ENCODE results near the gene RMI2. TPM values are rescaled to one million over a fixed set of nuclear protein-coding genes. Genes with fewer than 3 reads are reported as not detected.
"Not testable (repeated sequence)": the region's sequence is repeated elsewhere in the genome, so short reads cannot be mapped to it uniquely, and the experiment has no call there.

RMI2 gene
- total RNA-seq, 1 donor from 2014 or later: 5.6 TPM

DNA sequence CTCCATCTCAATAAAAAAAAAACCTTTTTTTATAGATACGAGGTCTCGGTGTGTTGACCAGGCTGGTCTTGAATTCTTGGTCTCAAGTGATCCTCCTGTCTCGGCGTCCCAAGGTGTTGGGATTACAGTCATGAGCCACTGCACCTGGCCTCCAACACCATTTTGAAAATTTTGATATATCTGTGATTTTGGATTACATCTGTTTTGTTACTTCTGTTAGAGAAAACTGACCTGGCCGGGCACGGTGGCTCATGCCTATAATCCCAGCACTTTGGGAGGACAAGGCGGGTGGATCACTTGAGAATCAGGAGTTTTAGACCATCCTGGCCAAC is 18.6 kb downstream of the RMI2 start:
- Histone ChIP-seq H3K4me3 (ENCODE audit: low read depth, low read length) (no peak overlapping the region), H3K36me3 (ENCODE audit: control insufficient read depth, insufficient read depth, low read length) (no peaks in the 10 kb centered on the region), H3K27me3 (ENCODE audit: control insufficient read depth, insufficient read depth, low read length) (no peaks in the 10 kb centered on the region)
- DNase-seq (ENCODE audit: low read depth): no peak
- TF ChIP-seq CTCF (IDR thresholded peaks at IDR 0.05; ENCODE audit: insufficient read depth, low read length, poor library complexity, severe bottlenecking): no peak

GRCh38 chr16:11367483-11367906 is 22.2 kb downstream of the RMI2 start:
- Histone ChIP-seq H3K4me3 (ENCODE audit: low read depth, low read length) (no peak overlapping the region), H3K36me3 (ENCODE audit: control insufficient read depth, insufficient read depth, low read length) (no peaks in the 10 kb centered on the region), H3K27me3 (ENCODE audit: control insufficient read depth, insufficient read depth, low read length) (no peaks in the 10 kb centered on the region)
- DNase-seq (ENCODE audit: low read depth): no peak
- no peak for TF ChIP-seq CTCF (IDR thresholded peaks at IDR 0.05; ENCODE audit: insufficient read depth, low read length, poor library complexity, severe bottlenecking)

DNA sequence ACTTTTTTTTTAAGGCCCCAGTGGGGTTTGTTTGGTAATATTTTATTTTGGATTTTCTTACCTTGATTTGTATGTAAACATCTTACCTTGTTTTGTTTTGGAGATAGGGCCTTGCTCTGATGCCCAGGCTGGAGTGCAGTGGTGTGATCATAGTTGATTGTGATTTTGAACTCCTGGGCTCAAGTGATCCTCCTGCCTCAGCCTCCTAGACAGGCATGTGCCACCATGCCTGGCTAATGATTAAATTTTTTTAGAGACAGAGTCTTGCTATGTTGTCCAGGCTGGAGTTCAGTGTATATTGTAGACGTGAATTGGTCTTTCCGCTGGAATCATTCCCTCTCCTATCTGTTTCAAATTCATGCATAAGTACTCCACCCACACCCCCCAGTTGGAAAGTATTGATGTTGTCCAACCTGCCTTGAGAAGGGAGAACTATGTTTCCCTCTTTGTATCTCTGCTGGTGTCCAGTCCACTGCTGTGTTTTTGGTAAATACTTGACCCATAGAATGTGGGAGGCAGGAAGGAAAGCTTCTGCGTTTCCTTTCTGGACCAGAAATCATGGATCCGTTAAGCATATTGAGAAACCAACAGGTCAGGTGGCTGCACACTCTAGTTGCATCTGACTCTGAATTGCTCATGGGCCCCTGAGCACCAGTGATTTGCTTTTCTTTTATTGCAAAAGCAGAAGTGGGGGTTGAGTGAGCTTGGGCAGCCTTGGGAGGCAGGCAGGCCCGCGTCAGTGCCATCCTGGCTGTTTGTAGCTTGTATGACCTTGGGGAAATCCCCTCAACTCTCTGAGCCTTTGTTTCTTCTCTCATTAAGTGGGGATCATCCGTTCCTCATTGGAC is 25.0 kb downstream of the RMI2 start:
- Histone ChIP-seq H3K4me3 (ENCODE audit: low read depth, low read length) (no peak overlapping the region), H3K27me3 (ENCODE audit: control insufficient read depth, insufficient read depth, low read length) (no peaks in the 10 kb centered on the region), H3K36me3 (ENCODE audit: control insufficient read depth, insufficient read depth, low read length) (no peaks in the 10 kb centered on the region)
- no peak for TF ChIP-seq CTCF (IDR thresholded peaks at IDR 0.05; ENCODE audit: insufficient read depth, low read length, poor library complexity, severe bottlenecking)
- peak; percentile 72 for DNase-seq (ENCODE audit: low read depth)

DNA sequence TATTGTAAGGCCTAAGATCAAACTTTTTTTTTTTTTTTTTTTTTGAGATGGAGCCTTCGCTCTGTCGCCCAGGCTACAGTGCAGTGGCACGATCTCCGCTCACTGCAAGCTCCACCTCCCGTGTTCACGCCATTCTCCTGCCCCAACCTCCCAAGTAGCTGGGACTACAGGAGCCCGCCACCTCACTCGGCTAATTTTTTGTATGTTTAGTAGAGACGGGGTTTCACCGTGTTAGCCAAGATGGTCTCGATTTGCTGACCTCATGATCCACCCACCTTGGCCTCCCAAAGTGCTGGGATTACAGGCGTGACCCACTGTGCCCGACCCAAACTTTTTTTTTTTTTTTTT is 25.6 kb downstream of the RMI2 start:
- not testable (repeated sequence) for DNase-seq (ENCODE audit: low read depth); H3K36me3 ChIP-seq (ENCODE audit: control insufficient read depth, insufficient read depth, low read length); H3K4me3 ChIP-seq (ENCODE audit: low read depth, low read length); H3K27me3 ChIP-seq (ENCODE audit: control insufficient read depth, insufficient read depth, low read length)

DNA sequence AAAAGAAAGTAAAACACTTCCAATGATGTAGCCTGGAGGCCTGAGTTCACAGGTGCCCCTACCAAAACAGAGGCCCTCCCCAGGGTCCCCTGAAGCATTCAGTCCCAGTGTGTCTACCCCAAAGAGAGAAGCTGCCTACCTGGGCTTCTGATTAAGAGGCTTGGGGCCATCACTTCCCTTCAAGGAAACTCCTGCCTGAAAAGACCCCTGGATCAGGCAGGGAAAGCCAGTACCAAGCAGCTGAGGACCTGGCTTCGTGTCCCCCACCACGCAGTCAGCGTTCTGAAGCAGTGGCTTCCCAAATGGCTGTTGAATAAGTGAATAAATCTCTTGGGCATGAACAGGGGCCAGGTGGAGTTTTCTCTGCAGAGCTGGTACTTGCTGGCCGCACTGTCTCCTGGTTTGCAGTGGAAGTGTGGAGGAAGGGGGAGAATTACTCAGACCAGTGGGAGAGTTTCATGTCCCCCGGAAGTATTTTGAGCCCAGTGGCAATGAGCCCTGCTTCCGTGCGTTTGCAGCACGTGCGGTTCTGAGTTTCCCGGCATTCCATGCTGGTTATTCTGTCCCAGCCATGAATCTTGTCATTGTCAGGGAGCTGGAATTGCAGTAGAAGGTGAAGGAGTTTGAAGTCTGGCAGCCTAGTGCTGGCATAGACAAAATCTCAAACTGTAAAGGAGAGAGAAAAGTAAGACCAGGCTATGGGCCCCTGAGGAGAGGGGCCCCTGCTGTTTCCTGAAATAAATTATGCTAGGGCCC is 27.0 kb downstream of the RMI2 start:
- Histone ChIP-seq H3K4me3 (ENCODE audit: low read depth, low read length) (no peak overlapping the region), H3K36me3 (ENCODE audit: control insufficient read depth, insufficient read depth, low read length) (no peaks in the 10 kb centered on the region), H3K27me3 (ENCODE audit: control insufficient read depth, insufficient read depth, low read length) (no peaks in the 10 kb centered on the region)
- no peak for DNase-seq (ENCODE audit: low read depth)
- TF ChIP-seq CTCF (IDR thresholded peaks at IDR 0.05; ENCODE audit: insufficient read depth, low read length, poor library complexity, severe bottlenecking): no peak

DNA sequence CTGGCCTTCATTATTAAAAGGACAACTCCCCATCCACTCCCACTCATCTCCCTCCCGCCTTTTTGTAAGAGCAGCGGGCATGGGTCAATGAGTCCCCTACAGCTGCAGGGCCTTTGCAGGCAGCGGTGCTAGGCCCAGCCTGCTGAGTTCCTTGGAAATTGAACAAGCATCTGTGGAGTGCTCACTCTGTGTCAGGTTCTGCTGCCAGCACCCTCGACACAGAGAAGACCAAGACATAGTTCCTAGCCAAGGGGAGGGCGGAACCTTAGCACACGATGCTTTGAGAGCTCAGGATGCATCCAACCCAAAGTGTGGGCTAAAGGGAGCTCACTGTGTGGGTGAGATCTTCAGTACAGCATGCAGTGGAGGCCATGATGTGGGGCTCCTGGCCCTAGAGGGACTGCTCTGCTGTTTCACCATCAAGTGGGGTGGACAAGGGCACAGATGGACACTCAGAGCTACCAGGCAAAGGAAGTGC is 27.6 kb downstream of the RMI2 start:
- Histone ChIP-seq H3K36me3 (ENCODE audit: control insufficient read depth, insufficient read depth, low read length) (no peaks in the 10 kb centered on the region), H3K4me3 (ENCODE audit: low read depth, low read length) (no peak overlapping the region), H3K27me3 (ENCODE audit: control insufficient read depth, insufficient read depth, low read length) (no peaks in the 10 kb centered on the region)
- no peak for TF ChIP-seq CTCF (IDR thresholded peaks at IDR 0.05; ENCODE audit: insufficient read depth, low read length, poor library complexity, severe bottlenecking)
- no peak for DNase-seq (ENCODE audit: low read depth)

Data from kidney epithelial cell (primary cell).